Small intestine (tissue), 7 donors: ENCODE data around the gene WNT2B. TPM values are rescaled to one million over a fixed set of nuclear protein-coding genes. Genes with fewer than 3 reads are reported as not detected.

Experiments used
- DNase-seq, 2 donors: peaks; one replicate each; pipeline versions ENCODE4 v3.0.0 to v3.0.0-alpha.2; 2013
- FAIRE-seq: peaks from 2 replicates; lab custom pipeline; 2012; peaks lifted over from hg19 to GRCh38; lab: Jason Lieb, UNC
- H3K27ac ChIP-seq, 3 donors: one replicate each; pipeline ENCODE4 v1.5.1; 2013; ENCODE audit warnings: low read length in 2 of 3, mild to moderate bottlenecking in 2 of 3, control low read depth in 1 of 3, inconsistent platforms in 1 of 3, low read depth in 1 of 3, moderate library complexity in 1 of 3
- H3K27me3 ChIP-seq, 3 donors: one replicate each; pipeline ENCODE4 v1.6.1; 2013; ENCODE audit warnings: low read length in 3 of 3, inconsistent platforms in 1 of 3; ENCODE audit not compliant: control insufficient read depth in 3 of 3, insufficient read depth in 3 of 3
- H3K36me3 ChIP-seq, 3 donors: one replicate each; pipeline ENCODE4 v1.6.1; 2013; ENCODE audit warnings: low read length in 3 of 3, inconsistent platforms in 1 of 3, low read depth in 1 of 3, mild to moderate bottlenecking in 1 of 3, moderate library complexity in 1 of 3; ENCODE audit not compliant: control insufficient read depth in 3 of 3, insufficient read depth in 2 of 3
- H3K4me1 ChIP-seq, 3 donors: one replicate each; pipeline ENCODE4 v1.6.1; 2013; ENCODE audit warnings: low read length in 2 of 3, inconsistent platforms in 1 of 3, low read depth in 1 of 3, mild to moderate bottlenecking in 1 of 3, moderate library complexity in 1 of 3; ENCODE audit not compliant: control insufficient read depth in 3 of 3, insufficient read depth in 2 of 3
- H3K4me3 ChIP-seq, 3 donors: one replicate each; pipeline ENCODE4 v1.5.1; 2013; ENCODE audit warnings: low read length in 3 of 3, control low read depth in 1 of 3, inconsistent platforms in 1 of 3, low read depth in 1 of 3, mild to moderate bottlenecking in 1 of 3, moderate library complexity in 1 of 3
- H3K9me3 ChIP-seq, 2 donors: one replicate each; pipeline ENCODE4 v1.6.1; 2013; ENCODE audit warnings: low read depth in 1 of 2, low read length in 1 of 2; ENCODE audit not compliant: control insufficient read depth in 2 of 2, insufficient read depth in 1 of 2
- WGBS, 3 donors: extraction: QIAGEN DNeasy Blood & Tissue Kit; methylation state at CpG; one replicate each; pipeline ENCODE4 v1.1.7; 2013; 5-methylcytosine and 5-hydroxymethylcytosine counted together
- polyA plus RNA-seq, 4 donors: library from polyadenylated mRNA; stranded (reverse) in 3 of 4; unstranded in 1 of 4; fragments of 200-250 nt in 3 of 4; fragments of 120-200 nt in 1 of 4; gene quantifications; one replicate each; pipeline versions ENCODE4 v1.2.1 to v1.2.3, GENCODE V29; 2013
- donor health status: healthy with polysubstance abuse.
- donor health status: control.
- donor health status: control.
- donor health status: Bipolar disorder and iron deficiency.
- donor health status: healthy.

WNT2B gene
- polyA plus RNA-seq, 4 donors: 1.6 to 4.3 (median 3.6) TPM

DNA sequence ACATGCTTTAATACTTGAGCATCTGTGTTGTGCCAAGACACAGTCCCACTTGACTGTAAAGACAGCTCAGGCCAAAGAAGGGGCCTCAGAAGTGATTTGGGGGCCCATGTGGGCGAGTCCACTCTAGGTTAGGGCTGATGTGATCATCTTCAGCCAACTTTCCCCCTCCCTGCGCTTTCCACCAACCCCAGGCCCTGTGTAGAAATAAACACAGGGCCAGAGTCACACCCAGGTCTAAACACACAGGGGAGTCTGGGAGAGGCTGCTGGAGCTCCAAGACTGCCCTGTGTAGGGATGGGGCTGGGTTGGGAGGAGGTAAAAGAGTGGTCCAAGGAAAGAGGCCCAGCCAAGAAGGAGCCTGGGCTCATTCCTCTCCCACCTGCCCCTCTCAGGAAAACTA is 2.5 kb upstream of the WNT2B start:
- Histone ChIP-seq H3K36me3 (peaks cover 0 to 2% (median 0%) of the 10 kb centered on the region in 3 donors), H3K27ac (no peak overlapping the region), H3K4me3 (no peak overlapping the region), H3K4me1 (peaks cover 0 to 38% (median 4%) of the 10 kb centered on the region in 3 donors), H3K9me3 (no peaks in the 10 kb centered on the region), H3K27me3 (peaks cover 0 to 69% (median 0%) of the 10 kb centered on the region in 3 donors)
- DNase-seq: no peak
- WGBS, 3 donors: 72 to 82% (median 72%) methylated on average over 2 of the region's 2 CpGs
- FAIRE-seq: no peak

DNA sequence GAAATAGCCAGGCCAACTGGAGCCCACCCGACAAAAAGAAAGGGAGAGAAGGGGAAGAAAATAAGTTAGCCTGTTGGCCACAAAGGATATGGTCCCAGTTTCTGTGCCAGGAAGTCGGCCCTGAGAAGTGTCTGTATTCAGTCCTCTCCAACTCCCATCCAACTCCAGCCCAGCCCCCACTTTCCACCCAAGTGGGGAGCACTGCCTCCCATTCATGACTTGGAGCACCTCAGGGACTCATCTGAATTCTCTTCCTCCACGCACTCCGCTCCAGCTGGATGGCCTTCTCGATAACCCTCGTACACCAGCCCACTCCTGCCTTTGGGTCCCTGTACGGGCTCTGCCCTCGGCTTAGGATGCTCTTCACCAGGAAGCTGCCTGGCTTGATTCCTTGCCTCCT is 2.0 kb upstream of the WNT2B start:
- Histone ChIP-seq H3K27ac (no peak overlapping the region), H3K4me3 (no peak overlapping the region), H3K36me3 (peaks cover 0 to 2% (median 0%) of the 10 kb centered on the region in 3 donors), H3K9me3 (no peaks in the 10 kb centered on the region), H3K4me1 (peaks cover 0 to 34% (median 4%) of the 10 kb centered on the region in 3 donors), H3K27me3 (peaks cover 0 to 72% (median 0%) of the 10 kb centered on the region in 3 donors)
- WGBS, 3 donors: 92 to 95% (median 94%) methylated on average over 8 of the region's 8 CpGs
- no peak for DNase-seq
- FAIRE-seq: no peak

- Histone ChIP-seq H3K4me3 (no peak overlapping the region), H3K9me3 (no peaks in the 10 kb centered on the region), H3K27me3 (peaks cover 0 to 71% (median 0%) of the 10 kb centered on the region in 3 donors), H3K36me3 (peaks cover 0 to 2% (median 0%) of the 10 kb centered on the region in 3 donors), H3K4me1 (peaks cover 0 to 30% (median 2%) of the 10 kb centered on the region in 3 donors), H3K27ac (no peak overlapping the region)
- DNase-seq (no peak), FAIRE-seq (no peak)
- 71 to 79% (median 75%) methylated on average over 9 of the region's 9 CpGs for WGBS, 3 donors
Observed at GRCh38 chr1:112507336-112507735, 1.4 kb upstream of the WNT2B start.

DNA sequence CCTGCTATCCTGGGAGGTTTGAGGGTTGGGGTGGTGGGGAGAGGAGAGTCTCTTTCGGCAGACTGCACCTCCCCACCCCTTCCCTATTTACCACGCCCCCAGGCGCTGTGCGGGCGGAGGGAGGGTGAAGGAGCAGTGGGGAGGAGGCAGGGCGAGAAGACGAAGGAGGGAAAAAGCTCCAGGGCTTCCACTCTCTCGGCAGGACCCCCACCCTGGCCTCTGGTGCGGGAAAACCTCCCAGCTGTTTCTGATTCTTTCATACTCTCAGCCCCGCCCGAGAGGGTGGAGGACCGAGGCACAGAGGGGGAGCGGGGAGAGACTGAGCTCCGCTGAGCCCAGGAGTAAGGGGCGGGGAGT is 866 bp upstream of the WNT2B start:
- WGBS, 3 donors: 1 to 2% (median 1%) methylated on average over 14 to 15 of the region's 15 CpGs
- Histone ChIP-seq H3K36me3 (peaks cover 0 to 2% (median 0%) of the 10 kb centered on the region in 3 donors), H3K4me1 (peaks cover 0 to 28% (median 0%) of the 10 kb centered on the region in 3 donors), H3K27ac (no peak overlapping the region), H3K9me3 (no peaks in the 10 kb centered on the region), H3K27me3 (peaks cover 0 to 68% (median 0%) of the 10 kb centered on the region in 3 donors), H3K4me3 (peak overlapping the region in 2 of 3 donors; percentile 44 to 52)
- DNase-seq: peak in 1 of 2 donors; percentile 26
- FAIRE-seq: no peak

DNA sequence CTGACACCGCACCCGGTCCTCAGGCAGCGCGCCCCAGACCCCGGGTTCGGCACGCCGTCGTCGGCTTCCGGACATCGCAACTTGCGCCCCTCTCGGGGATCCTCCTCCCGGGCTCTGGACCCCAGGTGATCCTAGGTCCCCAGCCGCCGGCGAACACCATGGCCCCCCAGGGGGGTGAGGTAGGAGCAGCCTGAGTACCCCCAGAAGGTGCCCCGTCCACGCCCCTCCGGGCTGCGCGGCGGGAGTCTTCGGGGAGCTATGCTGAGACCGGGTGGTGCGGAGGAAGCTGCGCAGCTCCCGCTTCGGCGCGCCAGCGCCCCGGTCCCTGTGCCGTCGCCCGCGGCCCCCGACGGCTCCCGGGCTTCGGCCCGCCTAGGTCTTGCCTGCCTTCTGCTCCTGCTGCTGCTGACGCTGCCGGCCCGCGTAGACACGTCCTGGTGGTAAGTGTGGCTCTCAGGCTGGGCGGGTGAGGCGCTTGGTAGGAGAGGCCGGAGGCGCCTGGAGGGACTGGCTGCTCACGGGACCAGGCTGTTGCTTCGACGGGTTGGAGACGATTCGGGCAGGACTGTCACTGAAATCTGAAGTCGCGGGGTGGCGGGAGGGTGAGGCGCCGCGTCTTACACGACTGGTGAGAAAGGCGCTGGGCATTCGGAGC is 367 bp downstream of the WNT2B start:
- H3K27ac ChIP-seq: peak overlapping the region in 1 of 3 donors; percentile 41
- peak overlapping the region; percentile 45 to 54 (median 52) for H3K4me3 ChIP-seq
- H3K4me1 ChIP-seq: peaks cover 0 to 24% (median 0%) of the 10 kb centered on the region in 3 donors
- peak; percentile 24 to 67 for DNase-seq
- no peak for FAIRE-seq
- H3K27me3 ChIP-seq: peaks cover 0 to 61% (median 0%) of the 10 kb centered on the region in 3 donors
- no peaks in the 10 kb centered on the region for H3K9me3 ChIP-seq
- peaks cover 0 to 2% (median 0%) of the 10 kb centered on the region in 3 donors for H3K36me3 ChIP-seq
- WGBS, 3 donors: 6 to 7% (median 7%) methylated on average over 54 to 66 of the region's 66 CpGs

- 38 to 55% (median 39%) methylated on average over 16 of the region's 16 CpGs for WGBS, 3 donors
- DNase-seq (no peak), FAIRE-seq (no peak)
- H3K36me3 ChIP-seq: peaks cover 0 to 2% (median 0%) of the 10 kb centered on the region in 3 donors
- peaks cover 0 to 18% (median 0%) of the 10 kb centered on the region in 3 donors for H3K4me1 ChIP-seq
- no peaks in the 10 kb centered on the region for H3K9me3 ChIP-seq
- peaks cover 0 to 61% (median 0%) of the 10 kb centered on the region in 3 donors for H3K27me3 ChIP-seq
- H3K27ac ChIP-seq: peak overlapping the region in 1 of 3 donors; percentile 41
- peak overlapping the region in 1 of 3 donors; percentile 12 for H3K4me3 ChIP-seq
Observed at GRCh38 chr1:112509660-112510178, 954 bp downstream of the WNT2B start.

GRCh38 chr1:112510340-112510739 is 1.6 kb downstream of the WNT2B start:
- Histone ChIP-seq H3K36me3 (peaks cover 0 to 2% (median 0%) of the 10 kb centered on the region in 3 donors), H3K27me3 (peaks cover 0 to 61% (median 2%) of the 10 kb centered on the region in 3 donors), H3K27ac (no peak overlapping the region), H3K4me1 (peaks cover 0 to 14% (median 0%) of the 10 kb centered on the region in 3 donors), H3K4me3 (no peak overlapping the region), H3K9me3 (no peaks in the 10 kb centered on the region)
- FAIRE-seq (no peak), DNase-seq (no peak)
- WGBS, 3 donors: 57 to 74% (median 67%) methylated on average over 7 of the region's 7 CpGs

GRCh38 chr1:112511897-112512296 is 3.1 kb downstream of the WNT2B start:
- H3K4me3 ChIP-seq: no peak overlapping the region
- 14 to 39% (median 38%) methylated on average over 2 of the region's 2 CpGs for WGBS, 3 donors
- H3K9me3 ChIP-seq: no peaks in the 10 kb centered on the region
- H3K27ac ChIP-seq: peak overlapping the region in 1 of 3 donors; percentile 14
- FAIRE-seq (no peak), DNase-seq (no peak)
- H3K27me3 ChIP-seq: peaks cover 0 to 54% (median 2%) of the 10 kb centered on the region in 3 donors
- H3K36me3 ChIP-seq: peaks cover 0 to 4% (median 0%) of the 10 kb centered on the region in 3 donors
- H3K4me1 ChIP-seq: peaks cover 0 to 14% (median 0%) of the 10 kb centered on the region in 3 donors
